Neural cell (in vitro differentiated cells): ENCODE data around the gene GNAI1. TPM values are rescaled to one million over a fixed set of nuclear protein-coding genes. Genes with fewer than 3 reads are reported as not detected.

Experiments
- H2AFZ ChIP-seq: fragments of 200-600, 300-800 bp; sonication (generic), shearing (Covaris generic); 2 replicates; pipeline ENCODE4 v1.6.0; 2014; ENCODE audit warnings: low read depth, mild to moderate bottlenecking, antibody characterized with exemption, low read length, moderate library complexity
- H3F3A ChIP-seq: fragments of 200-600 bp; shearing (Covaris generic); 2 replicates; pipeline ENCODE4 v1.6.1; 2016; ENCODE audit warnings: mild to moderate bottlenecking, moderate library complexity, mixed read lengths, antibody characterized with exemption, low read length; ENCODE audit not compliant: insufficient read depth, poor library complexity, severe bottlenecking
- H3K27ac ChIP-seq: fragments of 200-600, 300-800 bp; sonication (generic), shearing (Covaris generic); 2 replicates; pipeline ENCODE4 v1.5.1; 2014; ENCODE audit warnings: mild to moderate bottlenecking, low read length, moderate library complexity
- H3K27me3 ChIP-seq: fragments of 300-800, 200-600 bp; sonication (generic), shearing (Covaris generic); 2 replicates; pipeline ENCODE4 v1.6.0; 2014; ENCODE audit warnings: mild to moderate bottlenecking, low read depth, low read length, moderate library complexity; ENCODE audit not compliant: insufficient read depth
- H3K36me3 ChIP-seq: fragments of 300-800, 200-600 bp; sonication (generic), shearing (Covaris generic); 2 replicates; pipeline ENCODE4 v1.5.1; 2014; ENCODE audit warnings: mild to moderate bottlenecking, antibody characterized with exemption, low read length, moderate library complexity; ENCODE audit not compliant: insufficient read depth
- H3K4me2 ChIP-seq: fragments of 300-800, 200-600 bp; sonication (generic), shearing (Covaris generic); 2 replicates; pipeline ENCODE4 v1.6.0; 2014; ENCODE audit warnings: mild to moderate bottlenecking, low read length
- H3K4me3 ChIP-seq: fragments of 300-800, 200-600 bp; sonication (generic), shearing (Covaris generic); 2 replicates; pipeline ENCODE4 v1.5.1; 2014; ENCODE audit warnings: mild to moderate bottlenecking, low read length, moderate library complexity
- H3K79me2 ChIP-seq: fragments of 200-600 bp; shearing (Covaris generic); replicated peaks from 2 replicates; pipeline ENCODE4 v1.6.0; 2014; ENCODE audit warnings: mild to moderate bottlenecking, low read length, moderate library complexity; ENCODE audit not compliant: insufficient read depth
- H3K9ac ChIP-seq: fragments of 300-800, 200-600 bp; sonication (generic), shearing (Covaris generic); 2 replicates; pipeline ENCODE4 v1.6.1; 2016; ENCODE audit warnings: mild to moderate bottlenecking, low read length, mixed read lengths
- H3K9me2 ChIP-seq: fragments of 200-600 bp; shearing (Covaris generic); 2 replicates; pipeline ENCODE4 v1.6.1; 2016; ENCODE audit warnings: mild to moderate bottlenecking, low read length, mixed read lengths; ENCODE audit not compliant: insufficient read depth
- H3K9me3 ChIP-seq: fragments of 200-600, 300-800 bp; sonication (generic), shearing (Covaris generic); 2 replicates; pipeline ENCODE4 v1.6.1; 2016; ENCODE audit warnings: mild to moderate bottlenecking, mixed run types, low read length, moderate library complexity, mixed read lengths
- H4K20me1 ChIP-seq: fragments of 200-600 bp; shearing (Covaris generic); 2 replicates; pipeline ENCODE4 v1.6.1; 2016; ENCODE audit warnings: mild to moderate bottlenecking, mixed run types; ENCODE audit not compliant: insufficient read depth
- EP300 ChIP-seq: fragments of 450-650 bp; conservative IDR thresholded peaks from 2 replicates; pipeline ENCODE4 v1.6.1; 2014; ENCODE audit warnings: antibody characterized with exemption, mild to moderate bottlenecking, moderate library complexity; ENCODE audit not compliant: poor library complexity, severe bottlenecking
- EZH2 ChIP-seq: fragments of 200-600, 300-800 bp; shearing (Covaris generic), sonication (generic); IDR thresholded peaks from 2 replicates; pipeline ENCODE4 v1.6.1; 2014; ENCODE audit warnings: antibody characterized with exemption, low read length, borderline replicate concordance, mild to moderate bottlenecking; ENCODE audit not compliant: insufficient read depth, poor library complexity, severe bottlenecking
- MXI1 ChIP-seq: fragments of 450-650 bp; conservative IDR thresholded peaks from 2 replicates; pipeline ENCODE4 v1.6.1; 2014; ENCODE audit warnings: antibody characterized with exemption, mild to moderate bottlenecking; ENCODE audit not compliant: poor library complexity, severe bottlenecking
- POLR2AphosphoS5 ChIP-seq: IDR thresholded peaks from 2 replicates; pipeline ENCODE4 v1.6.1; 2012
- RAD21 ChIP-seq: fragments of 450-650 bp; conservative IDR thresholded peaks from 2 replicates; pipeline ENCODE4 v1.6.1; 2014; ENCODE audit warnings: antibody characterized with exemption, mild to moderate bottlenecking, moderate library complexity
- SMC3 ChIP-seq: fragments of 450-650 bp; conservative IDR thresholded peaks from 2 replicates; pipeline ENCODE4 v1.6.1; 2014; ENCODE audit warnings: antibody characterized with exemption, mild to moderate bottlenecking, moderate library complexity; ENCODE audit not compliant: poor library complexity
- TAF1 ChIP-seq: IDR thresholded peaks from 2 replicates; pipeline ENCODE4 v1.6.1; 2012; ENCODE audit warnings: low read depth
- polyA plus RNA-seq: library from polyadenylated mRNA; depleted of rRNA; stranded (reverse); fragments of >200 nt; gene quantifications from 2 replicates; pipeline ENCODE4 v1.2.3, GENCODE V29; 2014
- TF ChIP-seq, protein P1 (sequence below): IDR thresholded peaks from 2 replicates; pipeline ENCODE4 v1.6.1; 2012; ENCODE audit warnings: borderline replicate concordance
- TF ChIP-seq, protein P2 (sequence below): fragments of 450-650 bp; IDR thresholded peaks from 2 replicates; pipeline ENCODE4 v1.5.1; 2014; ENCODE audit warnings: antibody characterized with exemption, mild to moderate bottlenecking, moderate library complexity; ENCODE audit not compliant: poor library complexity, severe bottlenecking

GNAI1 gene
- polyA plus RNA-seq, 1 donor from 2014 or later, result 69.3 TPM

DNA sequence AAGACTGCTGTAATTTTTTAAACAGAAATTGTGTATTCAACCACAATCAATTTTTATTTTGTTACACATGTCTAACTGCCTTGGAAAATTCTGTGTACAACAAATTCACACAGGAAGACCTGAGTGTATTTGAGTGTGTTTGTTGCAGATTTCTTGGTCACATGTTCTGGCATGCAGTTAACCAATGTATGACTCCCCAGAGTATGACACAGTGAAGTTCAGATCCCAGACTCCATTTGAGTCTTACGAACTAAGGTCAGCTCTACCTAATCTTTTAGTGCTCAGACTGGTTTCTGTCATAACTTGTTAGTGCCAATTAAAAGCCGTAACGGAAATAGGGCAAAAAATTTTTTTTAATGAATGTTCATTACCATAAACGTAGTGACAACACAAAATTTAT is 5.8 kb downstream of the GNAI1 start:
- Histone ChIP-seq H2AFZ (no peak overlapping the region), H4K20me1 (no peaks in the 10 kb centered on the region), H3K9me3 (no peaks in the 10 kb centered on the region), H3K4me2 (no peak overlapping the region), H3K79me2 (peaks cover 76% of the 10 kb centered on the region), H3F3A (peaks cover 7% of the 10 kb centered on the region), H3K27me3 (no peaks in the 10 kb centered on the region), H3K9ac (no peak overlapping the region), H3K36me3 (no peaks in the 10 kb centered on the region), H3K27ac (no peak overlapping the region), H3K9me2 (no peaks in the 10 kb centered on the region), H3K4me3 (no peak overlapping the region)
- TF ChIP-seq EP300 (no peak), TAF1 (no peak), EZH2 (no peak), SMC3 (no peak)
- TF ChIP-seq, protein P1, sequence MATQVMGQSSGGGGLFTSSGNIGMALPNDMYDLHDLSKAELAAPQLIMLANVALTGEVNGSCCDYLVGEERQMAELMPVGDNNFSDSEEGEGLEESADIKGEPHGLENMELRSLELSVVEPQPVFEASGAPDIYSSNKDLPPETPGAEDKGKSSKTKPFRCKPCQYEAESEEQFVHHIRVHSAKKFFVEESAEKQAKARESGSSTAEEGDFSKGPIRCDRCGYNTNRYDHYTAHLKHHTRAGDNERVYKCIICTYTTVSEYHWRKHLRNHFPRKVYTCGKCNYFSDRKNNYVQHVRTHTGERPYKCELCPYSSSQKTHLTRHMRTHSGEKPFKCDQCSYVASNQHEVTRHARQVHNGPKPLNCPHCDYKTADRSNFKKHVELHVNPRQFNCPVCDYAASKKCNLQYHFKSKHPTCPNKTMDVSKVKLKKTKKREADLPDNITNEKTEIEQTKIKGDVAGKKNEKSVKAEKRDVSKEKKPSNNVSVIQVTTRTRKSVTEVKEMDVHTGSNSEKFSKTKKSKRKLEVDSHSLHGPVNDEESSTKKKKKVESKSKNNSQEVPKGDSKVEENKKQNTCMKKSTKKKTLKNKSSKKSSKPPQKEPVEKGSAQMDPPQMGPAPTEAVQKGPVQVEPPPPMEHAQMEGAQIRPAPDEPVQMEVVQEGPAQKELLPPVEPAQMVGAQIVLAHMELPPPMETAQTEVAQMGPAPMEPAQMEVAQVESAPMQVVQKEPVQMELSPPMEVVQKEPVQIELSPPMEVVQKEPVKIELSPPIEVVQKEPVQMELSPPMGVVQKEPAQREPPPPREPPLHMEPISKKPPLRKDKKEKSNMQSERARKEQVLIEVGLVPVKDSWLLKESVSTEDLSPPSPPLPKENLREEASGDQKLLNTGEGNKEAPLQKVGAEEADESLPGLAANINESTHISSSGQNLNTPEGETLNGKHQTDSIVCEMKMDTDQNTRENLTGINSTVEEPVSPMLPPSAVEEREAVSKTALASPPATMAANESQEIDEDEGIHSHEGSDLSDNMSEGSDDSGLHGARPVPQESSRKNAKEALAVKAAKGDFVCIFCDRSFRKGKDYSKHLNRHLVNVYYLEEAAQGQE, result no peak

DNA sequence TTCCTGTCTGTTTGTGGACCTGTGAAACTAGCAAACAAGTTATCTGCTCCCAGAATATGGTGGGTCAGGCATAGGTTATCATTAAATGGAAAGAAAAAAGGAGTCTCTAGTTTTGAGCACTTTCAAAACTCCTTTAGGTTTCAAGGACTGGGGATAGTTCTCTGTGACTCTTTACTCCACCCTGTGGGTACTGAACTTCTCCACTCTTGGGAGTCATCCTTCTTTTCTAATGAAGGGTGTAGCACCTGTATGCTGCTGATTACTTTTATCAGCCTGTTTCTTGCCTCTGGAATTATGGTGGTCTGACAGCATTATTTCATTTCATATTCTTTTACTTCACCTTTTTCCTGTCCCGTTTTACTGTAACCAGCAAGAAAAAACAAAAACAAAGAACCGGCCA is 6.7 kb downstream of the GNAI1 start:
- H3K4me3 ChIP-seq, result no peak overlapping the region
- H2AFZ ChIP-seq, result no peak overlapping the region
- H3K9me2 ChIP-seq, result no peaks in the 10 kb centered on the region
- no peaks in the 10 kb centered on the region for H3K36me3 ChIP-seq
- H3K27ac ChIP-seq, result no peak overlapping the region
- H3K9ac ChIP-seq, result no peak overlapping the region
- H3F3A ChIP-seq, result peaks cover 4% of the 10 kb centered on the region
- H3K9me3 ChIP-seq, result no peaks in the 10 kb centered on the region
- H3K27me3 ChIP-seq, result no peaks in the 10 kb centered on the region
- no peak overlapping the region for H3K4me2 ChIP-seq
- peaks cover 76% of the 10 kb centered on the region for H3K79me2 ChIP-seq
- TF ChIP-seq EZH2, result no peak
- TF ChIP-seq EP300, result no peak
- TF ChIP-seq, protein P2, sequence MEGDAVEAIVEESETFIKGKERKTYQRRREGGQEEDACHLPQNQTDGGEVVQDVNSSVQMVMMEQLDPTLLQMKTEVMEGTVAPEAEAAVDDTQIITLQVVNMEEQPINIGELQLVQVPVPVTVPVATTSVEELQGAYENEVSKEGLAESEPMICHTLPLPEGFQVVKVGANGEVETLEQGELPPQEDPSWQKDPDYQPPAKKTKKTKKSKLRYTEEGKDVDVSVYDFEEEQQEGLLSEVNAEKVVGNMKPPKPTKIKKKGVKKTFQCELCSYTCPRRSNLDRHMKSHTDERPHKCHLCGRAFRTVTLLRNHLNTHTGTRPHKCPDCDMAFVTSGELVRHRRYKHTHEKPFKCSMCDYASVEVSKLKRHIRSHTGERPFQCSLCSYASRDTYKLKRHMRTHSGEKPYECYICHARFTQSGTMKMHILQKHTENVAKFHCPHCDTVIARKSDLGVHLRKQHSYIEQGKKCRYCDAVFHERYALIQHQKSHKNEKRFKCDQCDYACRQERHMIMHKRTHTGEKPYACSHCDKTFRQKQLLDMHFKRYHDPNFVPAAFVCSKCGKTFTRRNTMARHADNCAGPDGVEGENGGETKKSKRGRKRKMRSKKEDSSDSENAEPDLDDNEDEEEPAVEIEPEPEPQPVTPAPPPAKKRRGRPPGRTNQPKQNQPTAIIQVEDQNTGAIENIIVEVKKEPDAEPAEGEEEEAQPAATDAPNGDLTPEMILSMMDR, result no peak
- no peak for TF ChIP-seq TAF1
- TF ChIP-seq POLR2AphosphoS5, result no peak
- no peak for TF ChIP-seq MXI1
- TF ChIP-seq SMC3, result no peak
- TF ChIP-seq RAD21, result no peak
- TF ChIP-seq, protein P1, result no peak
- H4K20me1 ChIP-seq, result no peaks in the 10 kb centered on the region
